ENCODE data around the gene RBMS2.
"Not testable (repeated sequence)": the region's sequence is repeated elsewhere in the genome, so short reads cannot be mapped to it uniquely, and the experiment has no call there.

RBMS2 gene

DNA sequence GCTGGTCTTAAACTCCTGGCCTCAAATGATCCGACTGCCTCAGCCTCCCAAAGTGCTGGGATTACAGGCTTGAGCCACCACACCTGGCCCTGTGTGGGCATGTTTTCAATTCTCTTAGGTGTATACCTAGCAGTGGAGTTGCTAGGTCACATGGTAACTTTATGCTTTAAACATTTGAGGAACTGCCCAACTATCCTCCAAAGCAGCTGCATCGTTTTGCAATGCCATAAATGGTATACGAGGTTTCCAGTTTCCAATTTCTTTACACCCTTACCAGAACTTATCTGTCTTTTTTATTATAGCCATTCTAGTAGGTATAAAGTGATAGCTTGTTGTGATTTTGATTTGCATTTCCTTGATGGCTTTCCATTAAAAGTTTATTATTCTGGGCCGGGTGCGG lies 25.1 kb downstream of the RBMS2 start:
- H3K9ac ChIP-seq (ENCODE audit: low read depth, low read length): no peak overlapping the region
- H3K27me3 ChIP-seq (ENCODE audit: control insufficient read depth, insufficient read depth, low read length): no peaks in the 10 kb centered on the region
- no peak overlapping the region for H3K4me3 ChIP-seq (ENCODE audit: low read depth, low read length)
- no peaks in the 10 kb centered on the region for H3K36me3 ChIP-seq (ENCODE audit: control insufficient read depth, insufficient read depth, low read length)
- H3K9me3 ChIP-seq (ENCODE audit: control insufficient read depth, insufficient read depth, low read length): no peaks in the 10 kb centered on the region
- H3K4me1 ChIP-seq (ENCODE audit: control insufficient read depth, insufficient read depth, low read length): no peaks in the 10 kb centered on the region
- no peak overlapping the region for H3K27ac ChIP-seq (ENCODE audit: low read depth, low read length)

DNA sequence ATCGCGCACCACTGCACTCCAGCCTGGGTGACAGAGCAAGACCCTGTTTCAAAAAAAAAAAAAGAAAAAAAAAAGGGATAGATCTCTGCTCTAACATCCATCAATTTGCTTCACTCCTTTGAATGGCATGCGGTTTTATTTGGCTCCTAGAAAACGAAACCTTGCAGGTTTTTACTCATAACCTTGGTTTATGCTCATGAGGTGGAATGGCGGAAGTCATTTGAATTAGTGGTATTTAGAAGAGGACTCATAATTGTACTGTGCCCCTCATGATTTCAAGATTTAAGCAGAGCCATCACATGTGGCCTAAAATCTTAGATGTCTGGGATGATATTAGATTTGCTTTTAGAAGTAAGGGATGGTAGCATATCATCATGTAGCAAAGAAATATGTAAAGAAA lies 29.4 kb downstream of the RBMS2 start:
- Histone ChIP-seq H3K4me1 (ENCODE audit: control insufficient read depth, insufficient read depth, low read length) (no peaks in the 10 kb centered on the region), H3K27me3 (ENCODE audit: control insufficient read depth, insufficient read depth, low read length) (no peaks in the 10 kb centered on the region), H3K9ac (ENCODE audit: low read depth, low read length) (no peak overlapping the region), H3K9me3 (ENCODE audit: control insufficient read depth, insufficient read depth, low read length) (no peaks in the 10 kb centered on the region), H3K36me3 (ENCODE audit: control insufficient read depth, insufficient read depth, low read length) (no peaks in the 10 kb centered on the region), H3K27ac (ENCODE audit: low read depth, low read length) (no peak overlapping the region), H3K4me3 (ENCODE audit: low read depth, low read length) (no peak overlapping the region)

DNA sequence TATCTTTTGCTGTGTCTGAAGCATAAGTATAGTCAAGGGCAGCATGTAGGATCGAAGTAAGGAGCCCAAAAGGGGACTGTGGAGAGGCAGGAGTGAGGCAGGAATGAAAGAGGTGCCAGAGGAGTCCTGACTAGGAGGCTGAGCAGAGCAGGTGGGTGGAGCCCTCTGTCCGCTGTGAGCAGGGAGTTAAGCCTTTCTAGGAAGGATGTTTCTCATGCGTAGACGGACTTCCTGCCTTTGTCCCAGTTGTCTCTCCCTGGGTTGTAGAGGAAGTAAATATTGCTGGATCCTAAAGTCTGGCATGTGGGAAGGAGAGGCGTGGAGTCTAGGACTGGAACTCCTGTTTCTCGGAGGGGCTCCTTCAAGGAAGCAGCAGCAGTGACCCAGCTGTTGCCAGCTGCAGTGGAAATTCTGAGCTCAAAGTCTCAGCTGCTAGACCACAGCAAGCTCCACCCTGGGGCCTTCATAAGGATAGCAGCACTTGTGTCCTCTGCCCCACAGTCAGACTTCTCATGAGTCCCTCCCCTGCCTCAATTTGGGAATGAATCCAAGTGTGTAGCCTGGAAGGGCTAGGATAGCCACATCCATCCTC lies 44.0 kb downstream of the RBMS2 start:
- Histone ChIP-seq H3K9me3 (ENCODE audit: control insufficient read depth, insufficient read depth, low read length) (no peaks in the 10 kb centered on the region), H3K4me1 (ENCODE audit: control insufficient read depth, insufficient read depth, low read length) (no peaks in the 10 kb centered on the region), H3K9ac (ENCODE audit: low read depth, low read length) (peak overlapping the region; percentile 2; the same call in 1 of the 2 replicates), H3K27ac (ENCODE audit: low read depth, low read length) (peak overlapping the region; percentile 53), H3K36me3 (ENCODE audit: control insufficient read depth, insufficient read depth, low read length) (peaks cover 9% of the 10 kb centered on the region; the same call in 1 of the 2 replicates), H3K27me3 (ENCODE audit: control insufficient read depth, insufficient read depth, low read length) (no peaks in the 10 kb centered on the region), H3K4me3 (ENCODE audit: low read depth, low read length) (no peak overlapping the region)

DNA sequence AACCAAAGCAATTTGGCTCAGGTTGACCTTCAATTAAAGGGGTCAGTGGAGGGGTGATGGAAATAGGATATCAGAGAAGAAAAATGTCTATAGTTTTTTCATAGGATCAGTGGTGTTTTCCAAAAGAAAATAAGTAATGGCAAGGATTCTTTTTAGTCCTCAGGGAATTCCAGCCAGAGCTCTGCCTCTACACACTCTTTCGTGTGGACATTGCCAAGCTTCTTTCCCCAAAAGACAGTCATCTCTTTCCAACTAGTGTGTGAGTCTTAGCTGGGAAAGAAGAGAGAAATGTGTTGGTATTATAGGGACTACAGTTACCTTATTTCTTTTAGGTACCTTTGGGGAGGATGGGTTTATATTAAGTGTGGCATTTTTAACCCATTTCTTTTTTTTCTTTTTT lies 46.5 kb downstream of the RBMS2 start:
- no peak overlapping the region for H3K27ac ChIP-seq (ENCODE audit: low read depth, low read length)
- no peaks in the 10 kb centered on the region for H3K4me1 ChIP-seq (ENCODE audit: control insufficient read depth, insufficient read depth, low read length)
- H3K27me3 ChIP-seq (ENCODE audit: control insufficient read depth, insufficient read depth, low read length): no peaks in the 10 kb centered on the region
- H3K36me3 ChIP-seq (ENCODE audit: control insufficient read depth, insufficient read depth, low read length): peaks cover 11% of the 10 kb centered on the region
- no peak overlapping the region for H3K4me3 ChIP-seq (ENCODE audit: low read depth, low read length)
- no peak overlapping the region for H3K9ac ChIP-seq (ENCODE audit: low read depth, low read length)
- no peaks in the 10 kb centered on the region for H3K9me3 ChIP-seq (ENCODE audit: control insufficient read depth, insufficient read depth, low read length)

DNA sequence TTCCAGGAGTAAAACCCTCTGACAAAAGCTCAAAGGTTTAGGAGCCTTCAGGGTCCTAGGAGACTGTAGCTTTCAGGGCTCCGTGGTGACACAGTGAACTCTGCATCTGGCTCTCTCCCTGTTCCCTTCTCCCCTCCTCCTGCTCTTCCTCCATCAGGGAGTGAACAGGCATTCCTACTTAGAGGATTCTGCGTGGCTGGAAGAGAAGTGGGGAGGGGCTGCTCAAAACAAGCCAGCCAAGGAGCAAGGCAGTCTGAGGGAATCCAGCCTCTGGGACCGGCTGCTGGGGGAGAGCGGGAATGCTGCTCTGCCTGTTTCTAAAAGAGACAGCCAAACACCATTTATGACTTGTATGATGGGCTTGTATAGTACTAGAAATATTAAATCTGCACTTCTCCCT lies 49.5 kb downstream of the RBMS2 start:
- H3K36me3 ChIP-seq (ENCODE audit: control insufficient read depth, insufficient read depth, low read length): peaks cover 17% of the 10 kb centered on the region
- H3K4me1 ChIP-seq (ENCODE audit: control insufficient read depth, insufficient read depth, low read length): no peaks in the 10 kb centered on the region
- H3K27me3 ChIP-seq (ENCODE audit: control insufficient read depth, insufficient read depth, low read length): no peaks in the 10 kb centered on the region
- no peak overlapping the region for H3K4me3 ChIP-seq (ENCODE audit: low read depth, low read length)
- no peak overlapping the region for H3K27ac ChIP-seq (ENCODE audit: low read depth, low read length)
- no peaks in the 10 kb centered on the region for H3K9me3 ChIP-seq (ENCODE audit: control insufficient read depth, insufficient read depth, low read length)
- no peak overlapping the region for H3K9ac ChIP-seq (ENCODE audit: low read depth, low read length)

DNA sequence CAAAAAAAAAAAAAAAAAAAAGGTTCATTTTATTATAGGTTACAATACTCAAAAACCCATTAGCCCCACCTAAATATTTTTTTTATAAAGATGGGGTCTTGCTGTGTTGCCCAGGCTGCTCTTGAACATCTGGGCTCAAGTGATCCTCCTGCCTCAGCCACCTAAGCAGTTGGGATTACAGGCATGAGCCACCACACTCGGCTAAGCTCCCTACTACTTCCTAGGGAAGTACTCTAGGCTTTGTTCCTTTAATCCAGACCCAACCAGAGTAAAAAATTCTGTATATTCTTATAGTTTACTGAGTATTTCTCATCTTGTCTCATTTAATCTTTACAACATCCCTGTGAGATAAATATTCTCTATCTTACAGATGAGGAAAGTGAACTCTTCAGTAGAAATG lies 50.7 kb downstream of the RBMS2 start:
- no peak overlapping the region for H3K4me3 ChIP-seq (ENCODE audit: low read depth, low read length)
- no peak overlapping the region for H3K27ac ChIP-seq (ENCODE audit: low read depth, low read length)
- H3K27me3 ChIP-seq (ENCODE audit: control insufficient read depth, insufficient read depth, low read length): no peaks in the 10 kb centered on the region
- H3K9me3 ChIP-seq (ENCODE audit: control insufficient read depth, insufficient read depth, low read length): no peaks in the 10 kb centered on the region
- H3K4me1 ChIP-seq (ENCODE audit: control insufficient read depth, insufficient read depth, low read length): no peaks in the 10 kb centered on the region
- no peak overlapping the region for H3K9ac ChIP-seq (ENCODE audit: low read depth, low read length)
- H3K36me3 ChIP-seq (ENCODE audit: control insufficient read depth, insufficient read depth, low read length): peaks cover 17% of the 10 kb centered on the region

DNA sequence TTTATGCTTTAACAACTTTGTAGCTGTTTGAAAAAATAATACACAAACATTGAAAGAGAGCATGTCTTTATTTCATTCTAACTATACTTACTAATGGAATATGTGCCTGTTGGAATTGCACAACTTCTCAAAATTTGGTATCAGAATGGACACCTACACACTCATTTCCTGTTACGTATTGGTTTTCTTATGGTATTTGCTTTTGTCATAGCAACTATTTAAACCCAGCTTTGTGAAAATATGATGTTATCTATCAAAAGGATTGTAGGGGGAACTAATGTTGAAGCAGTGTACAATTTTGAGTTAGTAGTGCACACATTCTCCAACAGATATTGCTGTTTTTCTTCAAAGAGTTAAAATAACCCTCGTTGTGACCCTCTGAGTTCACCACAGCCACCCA lies 52.6 kb downstream of the RBMS2 start:
- Histone ChIP-seq H3K4me1 (ENCODE audit: control insufficient read depth, insufficient read depth, low read length) (no peaks in the 10 kb centered on the region), H3K4me3 (ENCODE audit: low read depth, low read length) (no peak overlapping the region), H3K9ac (ENCODE audit: low read depth, low read length) (no peak overlapping the region), H3K27me3 (ENCODE audit: control insufficient read depth, insufficient read depth, low read length) (no peaks in the 10 kb centered on the region), H3K9me3 (ENCODE audit: control insufficient read depth, insufficient read depth, low read length) (no peaks in the 10 kb centered on the region), H3K36me3 (ENCODE audit: control insufficient read depth, insufficient read depth, low read length) (peaks cover 12% of the 10 kb centered on the region), H3K27ac (ENCODE audit: low read depth, low read length) (no peak overlapping the region)

DNA sequence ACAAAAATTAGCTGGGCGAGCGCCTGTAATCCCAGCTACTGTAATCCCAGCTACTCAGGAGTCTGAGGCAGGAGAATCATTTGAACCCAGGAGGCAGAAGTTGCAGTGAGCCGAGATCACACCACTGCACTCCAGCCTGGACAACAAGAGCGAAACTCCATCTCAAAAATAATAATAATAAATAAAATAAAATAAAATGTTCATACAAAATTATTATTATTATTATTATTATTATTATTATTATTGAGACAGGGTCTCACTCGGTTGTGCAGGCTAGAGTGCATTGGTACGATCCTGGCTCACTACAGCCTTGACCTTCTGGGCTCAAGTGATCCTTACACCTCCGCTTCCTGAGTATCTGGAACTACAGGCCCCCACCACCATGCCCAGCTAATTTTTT lies 55.6 kb downstream of the RBMS2 start:
- not testable (repeated sequence) for H3K27ac ChIP-seq (ENCODE audit: low read depth, low read length); H3K4me3 ChIP-seq (ENCODE audit: low read depth, low read length); H3K4me1 ChIP-seq (ENCODE audit: control insufficient read depth, insufficient read depth, low read length); H3K27me3 ChIP-seq (ENCODE audit: control insufficient read depth, insufficient read depth, low read length); H3K9ac ChIP-seq (ENCODE audit: low read depth, low read length); H3K9me3 ChIP-seq (ENCODE audit: control insufficient read depth, insufficient read depth, low read length)
- peaks cover 19% of the 10 kb centered on the region for H3K36me3 ChIP-seq (ENCODE audit: control insufficient read depth, insufficient read depth, low read length)

DNA sequence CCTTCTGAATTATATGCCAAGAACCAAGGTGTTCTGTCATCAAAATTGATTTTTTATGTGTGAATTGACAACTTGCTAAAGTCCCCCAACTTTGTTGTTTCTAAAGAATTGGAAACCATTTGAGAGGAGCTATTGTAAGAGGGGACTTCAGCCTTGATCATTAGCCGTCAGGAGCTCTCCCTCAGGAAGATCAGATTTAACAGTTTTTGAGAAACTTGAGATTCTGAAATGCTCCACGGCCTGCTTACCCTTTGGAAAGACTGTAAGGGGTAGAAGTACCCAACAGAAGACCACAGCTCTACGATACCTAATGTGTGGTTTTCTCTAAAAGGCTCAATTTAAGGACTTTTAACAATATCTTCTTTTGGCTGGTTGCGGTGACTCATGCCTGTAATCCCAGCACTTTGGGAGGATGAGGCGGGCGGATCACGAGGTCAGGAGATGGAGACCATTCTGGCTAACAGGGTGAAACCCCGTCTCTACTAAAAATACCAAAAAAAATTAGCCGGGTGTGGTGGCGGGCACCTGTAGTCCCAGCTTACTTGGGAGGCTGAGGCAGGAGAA lies 57.4 kb downstream of the RBMS2 start:
- no peaks in the 10 kb centered on the region for H3K27me3 ChIP-seq (ENCODE audit: control insufficient read depth, insufficient read depth, low read length)
- H3K9ac ChIP-seq (ENCODE audit: low read depth, low read length): no peak overlapping the region
- H3K27ac ChIP-seq (ENCODE audit: low read depth, low read length): no peak overlapping the region
- no peak overlapping the region for H3K4me3 ChIP-seq (ENCODE audit: low read depth, low read length)
- H3K9me3 ChIP-seq (ENCODE audit: control insufficient read depth, insufficient read depth, low read length): no peaks in the 10 kb centered on the region
- H3K4me1 ChIP-seq (ENCODE audit: control insufficient read depth, insufficient read depth, low read length): peaks cover 7% of the 10 kb centered on the region; the same call in 1 of the 2 replicates
- peaks cover 12% of the 10 kb centered on the region; the same call in 1 of the 2 replicates for H3K36me3 ChIP-seq (ENCODE audit: control insufficient read depth, insufficient read depth, low read length)

DNA sequence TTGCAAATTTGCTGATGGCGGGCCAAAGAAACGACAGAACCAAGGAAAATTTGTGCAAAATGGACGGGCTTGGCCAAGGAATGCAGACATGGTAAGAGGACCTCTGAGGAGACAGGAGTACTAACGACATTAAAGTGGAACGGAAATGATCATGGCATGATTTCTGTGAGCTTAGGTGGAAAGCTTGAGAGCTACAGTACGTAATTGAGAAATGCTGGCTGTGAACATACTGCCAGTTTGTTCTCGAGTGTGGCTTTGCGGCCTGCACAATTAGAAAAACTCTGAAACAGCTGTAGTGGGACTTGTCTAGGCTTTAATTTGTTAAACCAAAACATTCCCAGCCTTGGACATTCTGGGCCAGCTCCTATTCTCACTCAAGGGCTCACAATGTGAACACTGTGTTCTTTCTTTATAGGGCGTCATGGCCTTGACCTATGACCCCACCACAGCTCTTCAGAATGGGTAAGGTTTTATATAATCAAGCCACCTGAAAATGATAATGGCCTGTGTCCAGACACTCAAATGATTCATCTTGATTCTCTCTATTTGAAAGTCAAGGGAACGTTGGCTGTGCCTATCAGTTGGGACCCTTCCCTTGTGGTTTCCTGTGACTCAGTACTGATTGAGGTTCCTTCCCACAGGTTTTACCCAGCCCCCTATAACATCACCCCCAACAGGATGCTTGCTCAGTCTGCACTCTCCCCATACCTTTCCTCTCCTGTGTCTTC lies 60.0 kb downstream of the RBMS2 start:
- H3K27ac ChIP-seq (ENCODE audit: low read depth, low read length): no peak overlapping the region
- no peaks in the 10 kb centered on the region for H3K9me3 ChIP-seq (ENCODE audit: control insufficient read depth, insufficient read depth, low read length)
- H3K9ac ChIP-seq (ENCODE audit: low read depth, low read length): no peak overlapping the region
- H3K4me1 ChIP-seq (ENCODE audit: control insufficient read depth, insufficient read depth, low read length): peaks cover 7% of the 10 kb centered on the region; the same call in 1 of the 2 replicates
- no peaks in the 10 kb centered on the region for H3K27me3 ChIP-seq (ENCODE audit: control insufficient read depth, insufficient read depth, low read length)
- no peak overlapping the region for H3K4me3 ChIP-seq (ENCODE audit: low read depth, low read length)
- peaks cover 8% of the 10 kb centered on the region; the same call in 1 of the 2 replicates for H3K36me3 ChIP-seq (ENCODE audit: control insufficient read depth, insufficient read depth, low read length)

DNA sequence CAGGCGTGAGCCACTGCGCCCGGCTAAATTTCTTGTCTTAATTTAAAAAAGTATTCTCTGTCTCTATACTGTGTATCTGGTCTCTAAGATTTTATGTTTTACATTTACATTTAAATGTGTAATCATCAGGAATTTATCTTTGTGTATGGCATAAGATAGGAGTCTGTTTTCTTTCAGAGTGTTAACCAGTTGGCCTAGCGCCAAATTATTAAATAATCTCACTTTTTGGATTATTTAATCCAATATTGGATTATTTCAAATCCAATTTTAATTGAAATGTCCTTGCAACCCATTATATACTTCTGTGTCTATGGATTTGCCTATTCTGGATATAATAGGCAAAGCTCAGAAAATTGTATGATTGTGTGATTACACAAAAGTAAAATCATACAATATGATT lies 63.5 kb downstream of the RBMS2 start:
- H3K4me1 ChIP-seq (ENCODE audit: control insufficient read depth, insufficient read depth, low read length): peaks cover 25% of the 10 kb centered on the region
- H3K4me3 ChIP-seq (ENCODE audit: low read depth, low read length): no peak overlapping the region
- H3K9me3 ChIP-seq (ENCODE audit: control insufficient read depth, insufficient read depth, low read length): no peaks in the 10 kb centered on the region
- no peaks in the 10 kb centered on the region for H3K27me3 ChIP-seq (ENCODE audit: control insufficient read depth, insufficient read depth, low read length)
- H3K36me3 ChIP-seq (ENCODE audit: control insufficient read depth, insufficient read depth, low read length): peaks cover 14% of the 10 kb centered on the region; the same call in 1 of the 2 replicates
- H3K9ac ChIP-seq (ENCODE audit: low read depth, low read length): no peak overlapping the region
- no peak overlapping the region for H3K27ac ChIP-seq (ENCODE audit: low read depth, low read length)
